ENCODE data around the gene LRP1.

Gene LRP1

DNA sequence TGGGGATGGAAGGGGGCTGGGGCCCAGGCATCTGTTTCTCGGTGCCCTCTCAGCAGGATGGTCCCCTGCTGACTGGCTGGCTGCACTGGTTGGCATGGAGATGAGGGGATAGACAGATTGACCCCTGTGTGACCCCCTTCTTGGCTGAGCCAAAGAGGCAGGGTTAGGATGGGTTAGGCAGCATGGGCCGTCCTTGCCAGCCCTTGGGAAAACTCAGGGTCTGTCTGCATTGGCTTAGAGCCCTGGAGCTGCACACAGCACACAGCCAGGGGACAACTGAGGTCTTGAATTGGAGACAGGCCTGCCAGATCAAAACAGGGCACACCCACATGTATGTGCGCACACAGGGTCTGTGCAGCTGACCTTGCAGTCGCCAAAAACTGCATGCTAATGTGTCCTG is 30.4 kb downstream of the LRP1 start:
- TF ChIP-seq ZFX (IDR thresholded peaks at IDR 0.05): no peak
- no peak overlapping the region for H3K27ac ChIP-seq

DNA sequence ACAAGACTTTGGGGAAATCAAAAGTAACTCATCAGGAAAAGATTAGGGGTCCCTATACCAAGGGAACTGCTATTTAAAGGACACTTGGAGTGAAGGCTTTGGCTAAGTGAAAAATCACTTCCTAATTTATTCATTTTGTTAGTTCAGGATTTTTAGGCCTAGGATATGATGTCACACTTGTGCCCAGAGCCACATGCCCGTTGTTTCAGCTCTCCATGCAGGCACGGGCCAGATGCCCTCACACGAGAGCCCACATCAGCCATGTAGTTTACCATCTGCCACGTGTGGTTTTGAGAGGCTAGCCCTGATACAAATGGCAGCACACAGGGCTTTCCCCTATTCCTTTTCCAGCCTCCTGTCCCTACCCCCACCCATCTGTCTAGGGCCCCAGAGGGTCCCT is 31.0 kb downstream of the LRP1 start:
- no peak overlapping the region for H3K27ac ChIP-seq
- TF ChIP-seq, protein P1, sequence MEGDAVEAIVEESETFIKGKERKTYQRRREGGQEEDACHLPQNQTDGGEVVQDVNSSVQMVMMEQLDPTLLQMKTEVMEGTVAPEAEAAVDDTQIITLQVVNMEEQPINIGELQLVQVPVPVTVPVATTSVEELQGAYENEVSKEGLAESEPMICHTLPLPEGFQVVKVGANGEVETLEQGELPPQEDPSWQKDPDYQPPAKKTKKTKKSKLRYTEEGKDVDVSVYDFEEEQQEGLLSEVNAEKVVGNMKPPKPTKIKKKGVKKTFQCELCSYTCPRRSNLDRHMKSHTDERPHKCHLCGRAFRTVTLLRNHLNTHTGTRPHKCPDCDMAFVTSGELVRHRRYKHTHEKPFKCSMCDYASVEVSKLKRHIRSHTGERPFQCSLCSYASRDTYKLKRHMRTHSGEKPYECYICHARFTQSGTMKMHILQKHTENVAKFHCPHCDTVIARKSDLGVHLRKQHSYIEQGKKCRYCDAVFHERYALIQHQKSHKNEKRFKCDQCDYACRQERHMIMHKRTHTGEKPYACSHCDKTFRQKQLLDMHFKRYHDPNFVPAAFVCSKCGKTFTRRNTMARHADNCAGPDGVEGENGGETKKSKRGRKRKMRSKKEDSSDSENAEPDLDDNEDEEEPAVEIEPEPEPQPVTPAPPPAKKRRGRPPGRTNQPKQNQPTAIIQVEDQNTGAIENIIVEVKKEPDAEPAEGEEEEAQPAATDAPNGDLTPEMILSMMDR (conservative IDR thresholded peaks at IDR 0.05): no peak
- TF ChIP-seq ZFX (IDR thresholded peaks at IDR 0.05): no peak

DNA sequence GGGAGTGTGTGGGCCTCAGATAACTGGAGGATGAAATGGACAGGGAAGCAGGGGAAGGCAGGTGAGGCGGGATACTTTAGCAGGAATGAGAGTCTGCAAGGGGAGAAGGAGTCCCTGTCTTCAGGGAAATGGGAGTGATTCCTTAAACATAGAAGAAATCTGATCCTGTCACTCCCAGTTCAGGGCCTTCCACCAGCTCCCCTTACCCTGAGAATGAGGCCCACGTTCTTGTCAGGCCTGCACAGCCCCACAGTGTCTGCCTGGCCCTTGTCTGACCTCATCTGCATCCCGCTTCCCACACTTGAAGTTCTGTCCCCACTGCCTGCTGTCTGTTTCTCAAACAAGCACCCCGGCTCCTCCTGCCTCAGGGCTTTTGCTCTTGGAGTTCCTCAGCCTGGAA is 31.8 kb downstream of the LRP1 start:
- no peak for TF ChIP-seq ZFX (IDR thresholded peaks at IDR 0.05)
- TF ChIP-seq, protein P1 (conservative IDR thresholded peaks at IDR 0.05): no peak
- H3K27ac ChIP-seq: no peak overlapping the region

DNA sequence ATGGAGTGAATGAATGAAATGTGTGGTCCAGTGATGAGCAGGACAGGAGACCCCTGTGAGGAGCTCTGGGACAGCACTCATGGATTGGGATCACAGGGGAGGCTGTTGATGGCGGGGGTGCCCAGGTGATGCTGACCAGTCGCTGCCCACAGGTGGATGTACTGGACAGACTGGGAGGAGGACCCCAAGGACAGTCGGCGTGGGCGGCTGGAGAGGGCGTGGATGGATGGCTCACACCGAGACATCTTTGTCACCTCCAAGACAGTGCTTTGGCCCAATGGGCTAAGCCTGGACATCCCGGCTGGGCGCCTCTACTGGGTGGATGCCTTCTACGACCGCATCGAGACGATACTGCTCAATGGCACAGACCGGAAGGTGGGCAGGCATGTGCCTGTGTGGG is 32.5 kb downstream of the LRP1 start:
- no peak overlapping the region for H3K27ac ChIP-seq
- TF ChIP-seq, protein P1 (conservative IDR thresholded peaks at IDR 0.05): no peak
- no peak for TF ChIP-seq ZFX (IDR thresholded peaks at IDR 0.05)

DNA sequence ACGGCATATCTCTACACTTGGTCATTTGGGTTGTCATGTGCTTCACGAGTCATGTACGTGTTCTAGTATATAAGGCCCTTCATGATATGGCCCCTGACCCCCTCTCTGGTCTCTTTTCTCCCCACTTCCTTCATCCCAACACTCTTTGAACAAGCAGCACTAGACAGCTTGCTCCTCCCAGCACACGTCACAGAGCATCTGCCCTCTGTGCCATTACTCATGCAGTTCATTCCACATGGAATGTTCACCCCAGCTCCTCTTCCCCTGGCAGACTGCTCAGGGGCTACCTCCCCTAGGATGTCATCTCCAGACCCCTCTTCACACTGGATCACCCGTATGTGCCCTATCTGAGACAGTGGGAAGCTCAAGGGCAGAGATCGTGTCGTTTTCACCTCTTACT is 33.2 kb downstream of the LRP1 start:
- H3K27ac ChIP-seq: no peak overlapping the region
- no peak for TF ChIP-seq ZFX (IDR thresholded peaks at IDR 0.05)
- TF ChIP-seq, protein P1 (conservative IDR thresholded peaks at IDR 0.05): no peak

DNA sequence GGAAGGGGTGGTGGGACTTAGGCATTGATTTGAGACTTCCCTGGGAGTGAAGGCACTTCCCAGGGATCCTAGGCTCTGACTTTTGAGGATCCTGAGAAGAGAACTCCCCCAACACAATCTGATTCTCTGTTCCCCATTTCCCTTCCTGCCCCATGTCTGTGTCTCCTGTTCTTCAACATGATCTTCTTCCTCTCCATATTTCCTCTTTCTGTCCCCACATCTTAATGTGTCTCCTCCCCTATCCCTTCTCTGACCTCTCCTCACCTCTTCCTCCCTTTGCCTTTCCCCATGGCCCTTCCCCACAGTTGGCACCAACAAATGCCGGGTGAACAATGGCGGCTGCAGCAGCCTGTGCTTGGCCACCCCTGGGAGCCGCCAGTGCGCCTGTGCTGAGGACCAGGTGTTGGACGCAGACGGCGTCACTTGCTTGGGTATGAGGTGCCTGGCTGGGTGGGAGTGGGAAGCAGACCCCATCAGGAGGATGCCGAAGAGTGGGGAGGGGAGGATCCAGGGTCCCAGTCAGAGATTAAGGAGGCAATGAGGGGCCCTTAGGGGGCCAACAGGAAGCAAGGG is 34.4 kb downstream of the LRP1 start:
- no peak for TF ChIP-seq ZFX (IDR thresholded peaks at IDR 0.05)
- TF ChIP-seq, protein P1 (conservative IDR thresholded peaks at IDR 0.05): no peak
- no peak overlapping the region for H3K27ac ChIP-seq

DNA sequence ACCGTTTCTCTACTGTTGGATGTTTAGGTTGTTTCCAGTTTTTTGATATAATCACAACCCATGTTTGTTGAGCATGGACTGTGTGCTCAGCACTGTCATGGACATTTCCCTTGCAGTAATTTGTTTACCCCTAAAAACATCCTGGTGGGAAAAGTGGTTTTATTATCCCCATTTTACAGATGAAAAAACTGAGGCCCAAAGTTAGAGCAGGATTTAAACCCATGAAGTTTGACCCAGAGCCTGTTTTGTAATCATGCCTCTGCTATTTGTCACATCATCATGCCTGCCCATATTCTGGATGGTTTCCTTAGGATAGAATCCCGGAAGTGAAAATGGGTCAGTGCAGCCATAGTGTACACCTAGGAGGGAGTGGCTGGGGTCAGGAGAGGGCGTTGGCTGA is 36.2 kb downstream of the LRP1 start:
- H3K27ac ChIP-seq: no peak overlapping the region
- TF ChIP-seq, protein P1 (conservative IDR thresholded peaks at IDR 0.05): no peak
- no peak for TF ChIP-seq ZFX (IDR thresholded peaks at IDR 0.05)

DNA sequence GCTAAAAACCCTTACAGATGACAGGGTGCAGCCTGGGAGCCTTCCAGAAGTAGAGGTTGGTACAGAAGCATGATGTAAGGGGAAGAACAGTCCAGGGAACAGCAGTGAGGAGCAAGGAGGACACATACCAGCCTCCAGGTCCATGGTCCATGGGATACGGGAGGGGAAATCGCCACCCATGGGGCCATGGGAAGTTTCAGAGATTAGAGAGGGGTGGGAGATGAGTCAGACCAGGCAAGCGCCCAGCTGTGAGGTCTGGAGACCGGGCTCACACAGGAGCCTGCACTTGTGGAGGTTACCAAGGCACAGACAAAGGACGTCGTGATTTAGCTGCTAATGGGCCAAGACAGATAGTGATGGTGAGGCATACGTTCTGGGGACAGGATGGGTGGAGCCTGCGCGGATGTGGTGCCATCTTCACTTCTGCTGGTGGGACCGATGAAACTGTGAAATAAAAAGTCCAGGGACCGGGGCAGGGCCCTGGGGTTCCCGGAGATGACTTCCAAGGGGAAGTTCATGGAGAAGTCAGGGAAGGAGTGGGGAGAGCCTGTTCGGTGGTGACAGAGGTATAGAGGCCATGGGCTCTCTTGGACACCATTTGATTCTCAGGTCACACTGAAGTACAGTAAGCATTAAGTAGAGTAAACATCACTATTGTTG is 36.8 kb downstream of the LRP1 start:
- TF ChIP-seq, protein P1 (conservative IDR thresholded peaks at IDR 0.05): no peak
- TF ChIP-seq ZFX (IDR thresholded peaks at IDR 0.05): no peak
- no peak overlapping the region for H3K27ac ChIP-seq
